ENCODE results near the gene S1PR2. TPM values are rescaled to one million over a fixed set of nuclear protein-coding genes. Genes with fewer than 3 reads are reported as not detected.
"Not testable (repeated sequence)": the region's sequence is repeated elsewhere in the genome, so short reads cannot be mapped to it uniquely, and the experiment has no call there.

Gene S1PR2
- polyA plus RNA-seq, 1 donor: 11.9 TPM

GRCh38 chr19:10256551-10256950 is 25.4 kb upstream of the S1PR2 start:
- DNase-seq: no peak

- DNase-seq: no peak
These were observed 24.2 kb upstream of the S1PR2 start for GRCh38 chr19:10255358-10255757.

GRCh38 chr19:10254244-10254643 is 23.1 kb upstream of the S1PR2 start:
- no peak for DNase-seq

- DNase-seq: no peak
These were observed 21.6 kb upstream of the S1PR2 start for GRCh38 chr19:10252707-10253106.

- DNase-seq: peak; percentile 98
These were observed 20.9 kb upstream of the S1PR2 start, which contains the start of gene MRPL4 for GRCh38 chr19:10251792-10252694. Gene MRPL4 (plus strand): TSS chr19:10252214. CDS start chr19:10252254, 40 bp downstream.

GRCh38 chr19:10246511-10246910 is 15.4 kb upstream of the S1PR2 start:
- no peak for DNase-seq

GRCh38 chr19:10245189-10245939 is 14.2 kb upstream of the S1PR2 start:
- no peak for DNase-seq

GRCh38 chr19:10243606-10244005 is 12.5 kb upstream of the S1PR2 start:
- no peak for DNase-seq

GRCh38 chr19:10241826-10242449 is 10.8 kb upstream of the S1PR2 start:
- DNase-seq: not testable (repeated sequence)

GRCh38 chr19:10238172-10238783 is 7.1 kb upstream of the S1PR2 start:
- peak; percentile 56 for DNase-seq

- DNase-seq: no peak
These were observed 6.6 kb upstream of the S1PR2 start for GRCh38 chr19:10237702-10238101.

GRCh38 chr19:10235409-10235808 is 4.3 kb upstream of the S1PR2 start:
- DNase-seq: not testable (repeated sequence)

GRCh38 chr19:10235003-10235402 is 3.9 kb upstream of the S1PR2 start:
- DNase-seq: no peak

- DNase-seq: no peak
These were observed 2.8 kb upstream of the S1PR2 start for GRCh38 chr19:10233946-10234345.

GRCh38 chr19:10231612-10232228 is 589 bp upstream of the S1PR2 start:
- DNase-seq: no peak

GRCh38 chr19:10230173-10230860 is 814 bp downstream of the S1PR2 start:
- peak; percentile 45 for DNase-seq

- DNase-seq: no peak
These were observed 2.2 kb downstream of the S1PR2 start for GRCh38 chr19:10228920-10229319.

- no peak for DNase-seq
These were observed 2.7 kb downstream of the S1PR2 start for GRCh38 chr19:10228393-10228792.

GRCh38 chr19:10227026-10227971 is 3.8 kb downstream of the S1PR2 start:
- peak; percentile 68 for DNase-seq
